GM23248 (cell line): ENCODE measurements around the gene SLC22A1.

Experiments used
- EZH2 ChIP-seq: fragments of 200-600 bp; sonication (generic); IDR thresholded peaks from 2 replicates; pipeline ENCODE4 v1.6.1; 2018; ENCODE audit warnings: antibody characterized with exemption, mild to moderate bottlenecking; ENCODE audit not compliant: insufficient read depth, poor library complexity, severe bottlenecking
- EZH2phosphoT487 ChIP-seq: fragments of 200-600 bp; sonication (generic); IDR thresholded peaks from 2 replicates; pipeline ENCODE4 v1.6.1; 2018; ENCODE audit warnings: antibody characterized with exemption, moderate library complexity, mild to moderate bottlenecking, low read depth; ENCODE audit not compliant: insufficient read depth

- TF ChIP-seq EZH2phosphoT487 (no peak), EZH2 (no peak)
Measured at GRCh38 chr6:160089534-160089897, 32.1 kb upstream of the SLC22A1 start.
